GM23338 (cell line): ENCODE data around the gene NME2. TPM values are rescaled to one million over a fixed set of nuclear protein-coding genes. Genes with fewer than 3 reads are reported as not detected.

Source experiments
- ATAC-seq: fragments of 200-7000 bp; cut with Tn5 transposase; 3 replicates; pipeline ENCODE4 v1.9.1; 2020
- DNase-seq: peaks from one replicate; pipeline ENCODE4 v3.0.0-alpha.2; 2015; ENCODE audit warnings: low spot score
- H2AFZ ChIP-seq: fragments of 200-600 bp; sonication (generic); 2 replicates; pipeline ENCODE4 v1.8.0; 2016; ENCODE audit warnings: antibody characterized with exemption, mild to moderate bottlenecking, moderate library complexity
- H3F3A ChIP-seq: fragments of 200-600 bp; sonication (generic); replicated peaks from 2 replicates; pipeline ENCODE4 v1.8.0; 2017; ENCODE audit warnings: antibody characterized with exemption, mixed run types, low read depth
- H3K27ac ChIP-seq: fragments of 200-600 bp; sonication (generic); 2 replicates; pipeline ENCODE4 v1.6.1; 2016; ENCODE audit warnings: low read depth
- H3K27me3 ChIP-seq: fragments of 200-600 bp; sonication (generic); 2 replicates; pipeline ENCODE4 v1.8.0; 2016; ENCODE audit warnings: mild to moderate bottlenecking, mixed run types, moderate library complexity; ENCODE audit not compliant: insufficient read depth
- H3K36me3 ChIP-seq: fragments of 200-600 bp; sonication (generic); 2 replicates; pipeline ENCODE4 v1.8.0; 2016; ENCODE audit warnings: mild to moderate bottlenecking; ENCODE audit not compliant: insufficient read depth
- H3K4me1 ChIP-seq: fragments of 200-600 bp; sonication (generic); 2 replicates; pipeline ENCODE4 v1.8.0; 2016; ENCODE audit warnings: mild to moderate bottlenecking, moderate library complexity; ENCODE audit not compliant: insufficient read depth
- H3K4me2 ChIP-seq: fragments of 200-600 bp; sonication (generic); 2 replicates; pipeline ENCODE4 v1.7.1; 2017; ENCODE audit warnings: mixed run types
- H3K4me3 ChIP-seq: fragments of 200-600 bp; sonication (generic); 2 replicates; pipeline ENCODE4 v1.6.1; 2016; ENCODE audit warnings: mixed run types
- H3K79me2 ChIP-seq: fragments of 200-600 bp; sonication (generic); replicated peaks from 2 replicates; pipeline ENCODE4 v1.8.0; 2017; ENCODE audit warnings: mild to moderate bottlenecking; ENCODE audit not compliant: insufficient read depth
- H3K9me2 ChIP-seq: fragments of 200-600 bp; sonication (generic); 2 replicates; pipeline ENCODE4 v1.8.0; 2017; ENCODE audit not compliant: insufficient read depth
- H4K20me1 ChIP-seq: fragments of 200-600 bp; sonication (generic); replicated peaks from 2 replicates; pipeline ENCODE4 v1.8.0; 2017; ENCODE audit warnings: mild to moderate bottlenecking; ENCODE audit not compliant: insufficient read depth
- H3K27ac Mint-ChIP-seq: 2 replicates; pipeline ENCODE4 v1.8.0; 2020; ENCODE audit warnings: inconsistent platforms, mild to moderate bottlenecking, moderate library complexity, mixed read lengths
- H3K27me3 Mint-ChIP-seq: 3 replicates; pipeline ENCODE4 v1.8.0; 2022; ENCODE audit warnings: low read depth, mild to moderate bottlenecking, moderate library complexity, mixed read lengths, inconsistent platforms; ENCODE audit not compliant: insufficient read depth, poor library complexity
- H3K36me3 Mint-ChIP-seq: 3 replicates; pipeline ENCODE4 v1.8.0; 2021; ENCODE audit warnings: low read depth, mild to moderate bottlenecking, inconsistent platforms, moderate library complexity, mixed read lengths
- H3K4me1 Mint-ChIP-seq: 3 replicates; pipeline ENCODE4 v1.8.0; 2020; ENCODE audit warnings: mild to moderate bottlenecking, inconsistent platforms, mixed read lengths
- H3K4me3 Mint-ChIP-seq: 3 replicates; pipeline ENCODE4 v1.8.0; 2021; ENCODE audit warnings: moderate library complexity, mild to moderate bottlenecking, inconsistent platforms, mixed read lengths
- H3K9me3 Mint-ChIP-seq: 3 replicates; pipeline ENCODE4 v1.8.0; 2020; ENCODE audit warnings: moderate library complexity, mild to moderate bottlenecking, inconsistent platforms, mixed read lengths
- CREB1 ChIP-seq: fragments of 250-450 bp; sonication (Bioruptor Pico); IDR thresholded peaks from 2 replicates; pipeline ENCODE4 v1.5.0; 2020; ENCODE audit warnings: low read depth, mild to moderate bottlenecking, moderate library complexity
- CTCF ChIP-seq, 2 experiments: fragments of 200-600 bp in 1 of 2; sonication (generic) in 1 of 2; conservative IDR thresholded peaks; 2 replicates each; pipeline versions ENCODE4 v1.5.1 to v1.6.1; 2016 to 2017; ENCODE audit warnings: antibody characterized with exemption in 2 of 2, low read depth in 2 of 2, mild to moderate bottlenecking in 2 of 2, moderate library complexity in 1 of 2
- ETS1 ChIP-seq: IDR thresholded peaks from 2 replicates; pipeline ENCODE4 v1.6.1; 2016; ENCODE audit warnings: antibody characterized with exemption
- EZH2phosphoT487 ChIP-seq: fragments of 200-600 bp; sonication (generic); IDR thresholded peaks from one replicate; pipeline ENCODE4 v1.8.1; 2018; ENCODE audit warnings: antibody characterized with exemption; ENCODE audit not compliant: unreplicated experiment
- JUNB ChIP-seq: IDR thresholded peaks from one replicate; pipeline ENCODE4 v1.6.1; 2016; ENCODE audit warnings: antibody characterized with exemption; ENCODE audit not compliant: unreplicated experiment
- REST ChIP-seq: IDR thresholded peaks from one replicate; pipeline ENCODE4 v1.6.1; 2018; ENCODE audit warnings: antibody characterized with exemption; ENCODE audit not compliant: unreplicated experiment
- ZNF331 ChIP-seq: fragments of 250-450 bp; sonication (Bioruptor Pico); IDR thresholded peaks from 2 replicates; pipeline ENCODE4 v1.5.0; 2020; ENCODE audit warnings: low read depth, mild to moderate bottlenecking, moderate library complexity
- ZNF462 ChIP-seq: fragments of 250-450 bp; sonication (Bioruptor Pico); IDR thresholded peaks from 2 replicates; pipeline ENCODE4 v1.5.0; 2020; ENCODE audit warnings: mild to moderate bottlenecking, moderate library complexity
- polyA plus RNA-seq: library from polyadenylated mRNA; unstranded; fragments of >200 nt; fragmentation: Nextera tagmentation; extraction: Ambion mirVana; gene quantifications from 2 replicates; pipeline ENCODE4 v1.2.1, GENCODE V29; 2016
- total RNA-seq: library from RNA; depleted of rRNA; stranded (reverse); fragments of >200 nt; shearing (Covaris generic); gene quantifications from 2 replicates; pipeline ENCODE4 v1.2.3, GENCODE V29; 2014

The NME2 gene
- total and polyA plus RNA-seq, 2 experiments from 2014 or later = 667 to 939 TPM

GRCh38 chr17:51184124-51184523 lies 17.9 kb downstream of the NME2 start:
- no peak for TF ChIP-seq ZNF462 (CRISPR knock-in tag)
- H3K4me3 Mint-ChIP-seq = no peak overlapping the region
- H3K4me1 Mint-ChIP-seq = no peaks in the 10 kb centered on the region
- Histone ChIP-seq H4K20me1 (peaks cover 11% of the 10 kb centered on the region; the same call in 1 of the 2 replicates), H3K27ac (no peak overlapping the region), H2AFZ (no peak overlapping the region), H3F3A (no peaks in the 10 kb centered on the region), H3K4me2 (no peak overlapping the region), H3K9me2 (no peaks in the 10 kb centered on the region), H3K79me2 (no peaks in the 10 kb centered on the region), H3K27me3 (no peaks in the 10 kb centered on the region), H3K4me1 (no peaks in the 10 kb centered on the region), H3K36me3 (peaks cover 25% of the 10 kb centered on the region), H3K4me3 (no peak overlapping the region)
- no peak overlapping the region for H3K27ac Mint-ChIP-seq
- no peaks in the 10 kb centered on the region for H3K9me3 Mint-ChIP-seq
- no peak for DNase-seq
- peaks cover 57% of the 10 kb centered on the region for H3K36me3 Mint-ChIP-seq
- no peak for ATAC-seq
- peaks cover 6% of the 10 kb centered on the region for H3K27me3 Mint-ChIP-seq

GRCh38 chr17:51185763-51186332 lies 19.6 kb downstream of the NME2 start:
- H3K9me2 ChIP-seq = no peaks in the 10 kb centered on the region
- H3K9me3 Mint-ChIP-seq = no peaks in the 10 kb centered on the region
- ATAC-seq = no peak; the same call in 2 of the 3 replicates
- H3K4me2 ChIP-seq = no peak overlapping the region
- H3K27ac Mint-ChIP-seq = 0 out of 2 replicates have a peak overlapping the region, but pooled peaks have one; percentile 21
- peaks cover 6% of the 10 kb centered on the region for H3K27me3 Mint-ChIP-seq
- H3K27ac ChIP-seq = no peak overlapping the region
- no peaks in the 10 kb centered on the region for H3K4me1 ChIP-seq
- no peaks in the 10 kb centered on the region for H3K27me3 ChIP-seq
- peaks cover 7% of the 10 kb centered on the region; the same call in 1 of the 2 replicates for H4K20me1 ChIP-seq
- DNase-seq = no peak
- H3K36me3 ChIP-seq = peaks cover 31% of the 10 kb centered on the region
- no peak overlapping the region for H3K4me3 Mint-ChIP-seq
- H3K36me3 Mint-ChIP-seq = peaks cover 65% of the 10 kb centered on the region
- no peak overlapping the region for H3K4me3 ChIP-seq
- H3K4me1 Mint-ChIP-seq = no peaks in the 10 kb centered on the region
- no peak overlapping the region for H2AFZ ChIP-seq
- H3F3A ChIP-seq = no peaks in the 10 kb centered on the region
- H3K79me2 ChIP-seq = no peaks in the 10 kb centered on the region
- TF ChIP-seq EZH2phosphoT487 (no peak), JUNB (no peak), ETS1 (no peak), CTCF (conservative IDR thresholded peaks at IDR 0.05; ENCODE audit: low read depth in 2 of 2) (no peak), CREB1 (CRISPR knock-in tag) (no peak), ZNF331 (no peak), REST (no peak)
